ENCODE data around the gene JAK3. TPM values are rescaled to one million over a fixed set of nuclear protein-coding genes. Genes with fewer than 3 reads are reported as not detected.

Gene JAK3
- total and polyA plus RNA-seq, 2 of the 13 experiments (the other 11 are each of a cell fraction or from before 2014, with no cell fraction given) = 3.4 to 18.6 TPM

DNA sequence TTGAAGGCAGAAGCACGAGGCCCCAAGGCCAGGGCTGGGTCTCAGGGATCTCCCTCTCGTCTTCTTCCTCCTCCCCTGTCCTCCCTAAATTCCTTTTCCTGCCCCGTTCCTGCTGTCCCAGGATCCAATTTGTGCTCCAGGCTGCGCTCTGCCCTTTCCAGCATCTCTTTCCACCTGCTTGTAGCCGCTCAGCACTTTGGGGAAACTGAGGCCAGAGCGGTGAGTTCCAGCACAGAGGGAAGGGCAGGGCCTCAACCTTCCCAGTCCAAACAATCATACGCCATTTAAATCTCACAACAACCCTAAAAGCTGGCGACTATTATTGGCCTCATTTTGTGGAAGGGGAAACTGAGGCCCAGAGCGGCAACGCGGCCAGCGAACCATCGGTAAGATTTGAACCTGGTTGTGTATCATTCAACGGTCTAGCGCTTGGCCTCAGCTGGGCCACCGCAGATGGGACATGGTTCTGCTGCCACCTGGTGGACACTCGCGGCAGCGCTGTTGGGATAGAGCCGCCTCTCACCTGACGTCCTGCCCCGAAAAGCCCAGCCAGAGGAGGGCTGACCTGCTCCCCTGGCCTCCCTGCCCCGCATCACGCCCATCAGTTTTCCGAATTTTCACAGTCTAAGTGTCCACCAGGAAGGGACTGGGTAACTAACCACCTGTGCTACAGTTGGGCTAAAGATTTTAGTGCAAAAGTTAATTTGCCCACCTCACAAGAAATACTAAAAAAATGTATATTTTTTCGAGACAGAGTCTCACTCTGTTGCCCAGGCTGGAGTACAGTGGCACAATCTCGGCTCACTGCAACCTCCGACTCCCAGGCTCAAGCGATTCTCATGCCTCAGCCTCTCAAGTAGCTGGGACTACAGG is 7.7 kb upstream of the JAK3 start (continued):
- TF ChIP-seq, protein P1, sequence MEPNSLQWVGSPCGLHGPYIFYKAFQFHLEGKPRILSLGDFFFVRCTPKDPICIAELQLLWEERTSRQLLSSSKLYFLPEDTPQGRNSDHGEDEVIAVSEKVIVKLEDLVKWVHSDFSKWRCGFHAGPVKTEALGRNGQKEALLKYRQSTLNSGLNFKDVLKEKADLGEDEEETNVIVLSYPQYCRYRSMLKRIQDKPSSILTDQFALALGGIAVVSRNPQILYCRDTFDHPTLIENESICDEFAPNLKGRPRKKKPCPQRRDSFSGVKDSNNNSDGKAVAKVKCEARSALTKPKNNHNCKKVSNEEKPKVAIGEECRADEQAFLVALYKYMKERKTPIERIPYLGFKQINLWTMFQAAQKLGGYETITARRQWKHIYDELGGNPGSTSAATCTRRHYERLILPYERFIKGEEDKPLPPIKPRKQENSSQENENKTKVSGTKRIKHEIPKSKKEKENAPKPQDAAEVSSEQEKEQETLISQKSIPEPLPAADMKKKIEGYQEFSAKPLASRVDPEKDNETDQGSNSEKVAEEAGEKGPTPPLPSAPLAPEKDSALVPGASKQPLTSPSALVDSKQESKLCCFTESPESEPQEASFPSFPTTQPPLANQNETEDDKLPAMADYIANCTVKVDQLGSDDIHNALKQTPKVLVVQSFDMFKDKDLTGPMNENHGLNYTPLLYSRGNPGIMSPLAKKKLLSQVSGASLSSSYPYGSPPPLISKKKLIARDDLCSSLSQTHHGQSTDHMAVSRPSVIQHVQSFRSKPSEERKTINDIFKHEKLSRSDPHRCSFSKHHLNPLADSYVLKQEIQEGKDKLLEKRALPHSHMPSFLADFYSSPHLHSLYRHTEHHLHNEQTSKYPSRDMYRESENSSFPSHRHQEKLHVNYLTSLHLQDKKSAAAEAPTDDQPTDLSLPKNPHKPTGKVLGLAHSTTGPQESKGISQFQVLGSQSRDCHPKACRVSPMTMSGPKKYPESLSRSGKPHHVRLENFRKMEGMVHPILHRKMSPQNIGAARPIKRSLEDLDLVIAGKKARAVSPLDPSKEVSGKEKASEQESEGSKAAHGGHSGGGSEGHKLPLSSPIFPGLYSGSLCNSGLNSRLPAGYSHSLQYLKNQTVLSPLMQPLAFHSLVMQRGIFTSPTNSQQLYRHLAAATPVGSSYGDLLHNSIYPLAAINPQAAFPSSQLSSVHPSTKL (CRISPR knock-in tag; IDR thresholded peaks at IDR 0.05) = 0 out of 2 replicates have a peak, but pooled peaks have one; percentile 30
- TF ChIP-seq FOXA1 (IDR thresholded peaks at IDR 0.05) (no peak), FOXA1 (CRISPR knock-in tag; IDR thresholded peaks at IDR 0.05) (peak; percentile 41; the same call in 1 of the 2 replicates), ZNF549 (CRISPR knock-in tag; IDR thresholded peaks at IDR 0.05) (no peak), ZNF839 (CRISPR knock-in tag; IDR thresholded peaks at IDR 0.05; ENCODE audit: borderline replicate concordance) (no peak), ETV6 (CRISPR knock-in tag; conservative IDR thresholded peaks at IDR 0.05) (0 out of 2 replicates have a peak, but pooled peaks have one; percentile 37), NCOA1 (CRISPR knock-in tag; IDR thresholded peaks at IDR 0.05) (no peak), FUBP1 (CRISPR knock-in tag; IDR thresholded peaks at IDR 0.05; ENCODE audit: borderline replicate concordance) (no peak), ZNF383 (CRISPR knock-in tag; IDR thresholded peaks at IDR 0.05; ENCODE audit: borderline replicate concordance) (no peak), SMAD3 (CRISPR knock-in tag; IDR thresholded peaks at IDR 0.05) (0 out of 2 replicates have a peak, but pooled peaks have one; percentile 62), ATF7 (IDR thresholded peaks at IDR 0.05) (no peak), ATF7 (CRISPR knock-in tag; IDR thresholded peaks at IDR 0.05) (no peak), PRMT3 (CRISPR knock-in tag; IDR thresholded peaks at IDR 0.05; ENCODE audit: borderline replicate concordance, low read depth) (no peak), HNRNPK (IDR thresholded peaks at IDR 0.05; ENCODE audit: low read depth, low read length, poor library complexity, severe bottlenecking) (no peak), RXRA (CRISPR knock-in tag; IDR thresholded peaks at IDR 0.05) (peak; percentile 19; the same call in 1 of the 2 replicates), RBAK (CRISPR knock-in tag; IDR thresholded peaks at IDR 0.05) (no peak), ZNF326 (CRISPR knock-in tag; IDR thresholded peaks at IDR 0.05; ENCODE audit: borderline replicate concordance) (no peak)
- TF ChIP-seq, protein P2, sequence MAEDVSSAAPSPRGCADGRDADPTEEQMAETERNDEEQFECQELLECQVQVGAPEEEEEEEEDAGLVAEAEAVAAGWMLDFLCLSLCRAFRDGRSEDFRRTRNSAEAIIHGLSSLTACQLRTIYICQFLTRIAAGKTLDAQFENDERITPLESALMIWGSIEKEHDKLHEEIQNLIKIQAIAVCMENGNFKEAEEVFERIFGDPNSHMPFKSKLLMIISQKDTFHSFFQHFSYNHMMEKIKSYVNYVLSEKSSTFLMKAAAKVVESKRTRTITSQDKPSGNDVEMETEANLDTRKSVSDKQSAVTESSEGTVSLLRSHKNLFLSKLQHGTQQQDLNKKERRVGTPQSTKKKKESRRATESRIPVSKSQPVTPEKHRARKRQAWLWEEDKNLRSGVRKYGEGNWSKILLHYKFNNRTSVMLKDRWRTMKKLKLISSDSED (CRISPR knock-in tag; IDR thresholded peaks at IDR 0.05) = no peak
- TF ChIP-seq, protein P3, sequence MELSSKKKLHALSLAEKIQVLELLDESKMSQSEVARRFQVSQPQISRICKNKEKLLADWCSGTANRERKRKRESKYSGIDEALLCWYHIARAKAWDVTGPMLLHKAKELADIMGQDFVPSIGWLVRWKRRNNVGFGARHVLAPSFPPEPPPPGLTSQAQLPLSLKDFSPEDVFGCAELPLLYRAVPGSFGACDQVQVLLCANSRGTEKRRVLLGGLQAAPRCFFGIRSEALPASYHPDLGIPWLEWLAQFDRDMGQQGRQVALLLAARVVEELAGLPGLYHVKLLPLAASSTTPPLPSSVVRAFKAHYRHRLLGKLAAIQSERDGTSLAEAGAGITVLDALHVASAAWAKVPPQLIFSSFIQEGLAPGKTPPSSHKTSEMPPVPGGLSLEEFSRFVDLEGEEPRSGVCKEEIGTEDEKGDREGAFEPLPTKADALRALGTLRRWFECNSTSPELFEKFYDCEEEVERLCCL (CRISPR knock-in tag; IDR thresholded peaks at IDR 0.05; ENCODE audit: borderline replicate concordance) = no peak
- TF ChIP-seq, protein P4, sequence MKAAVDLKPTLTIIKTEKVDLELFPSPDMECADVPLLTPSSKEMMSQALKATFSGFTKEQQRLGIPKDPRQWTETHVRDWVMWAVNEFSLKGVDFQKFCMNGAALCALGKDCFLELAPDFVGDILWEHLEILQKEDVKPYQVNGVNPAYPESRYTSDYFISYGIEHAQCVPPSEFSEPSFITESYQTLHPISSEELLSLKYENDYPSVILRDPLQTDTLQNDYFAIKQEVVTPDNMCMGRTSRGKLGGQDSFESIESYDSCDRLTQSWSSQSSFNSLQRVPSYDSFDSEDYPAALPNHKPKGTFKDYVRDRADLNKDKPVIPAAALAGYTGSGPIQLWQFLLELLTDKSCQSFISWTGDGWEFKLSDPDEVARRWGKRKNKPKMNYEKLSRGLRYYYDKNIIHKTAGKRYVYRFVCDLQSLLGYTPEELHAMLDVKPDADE (CRISPR knock-in tag; IDR thresholded peaks at IDR 0.05) = no peak
